ENCODE data around the gene FAM200A.
"Not testable (repeated sequence)": the region's sequence is repeated elsewhere in the genome, so short reads cannot be mapped to it uniquely, and the experiment has no call there.

Gene FAM200A

GRCh38 chr7:99559175-99559915 is 7.4 kb upstream of the FAM200A start:
- DNase-seq (ENCODE audit: low read depth), result no peak

GRCh38 chr7:99558306-99559174 is 6.6 kb upstream of the FAM200A start, which contains the start of gene ZNF655:
ZNF655 (plus strand) TSS chr7:99558642; CDS start chr7:99560560, 1,918 bp downstream.
- peak; percentile 67 for DNase-seq (ENCODE audit: low read depth)

DNA sequence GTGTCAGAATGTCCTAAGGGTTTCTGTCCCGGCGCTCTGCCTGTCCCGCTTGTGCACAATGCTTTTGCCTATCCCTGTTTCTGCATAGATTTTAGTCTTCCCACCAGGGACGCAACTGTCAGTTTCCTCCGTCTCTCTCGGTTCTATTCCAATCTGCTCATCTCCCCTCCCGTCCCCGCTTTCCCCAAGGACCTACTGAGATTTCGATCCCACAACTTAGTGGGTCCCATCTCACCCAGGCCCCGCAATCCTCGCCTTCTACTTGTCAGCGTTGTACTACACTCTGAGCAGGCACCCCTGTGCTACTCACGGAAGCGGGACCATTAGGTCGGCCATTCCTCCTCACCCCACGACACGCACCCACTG is 6.0 kb upstream of the FAM200A start:
- DNase-seq (ENCODE audit: low read depth), result no peak

- no peak for DNase-seq (ENCODE audit: low read depth)
These were observed 5.3 kb upstream of the FAM200A start for GRCh38 chr7:99557196-99557607.

GRCh38 chr7:99554939-99555338 is 3.0 kb upstream of the FAM200A start:
- no peak for DNase-seq (ENCODE audit: low read depth)

- no peak for DNase-seq (ENCODE audit: low read depth)
These were observed 1.1 kb upstream of the FAM200A start for GRCh38 chr7:99553039-99553438.

- no peak for DNase-seq (ENCODE audit: low read depth)
These were observed 580 bp downstream of the FAM200A start for GRCh38 chr7:99551334-99551733.

DNA sequence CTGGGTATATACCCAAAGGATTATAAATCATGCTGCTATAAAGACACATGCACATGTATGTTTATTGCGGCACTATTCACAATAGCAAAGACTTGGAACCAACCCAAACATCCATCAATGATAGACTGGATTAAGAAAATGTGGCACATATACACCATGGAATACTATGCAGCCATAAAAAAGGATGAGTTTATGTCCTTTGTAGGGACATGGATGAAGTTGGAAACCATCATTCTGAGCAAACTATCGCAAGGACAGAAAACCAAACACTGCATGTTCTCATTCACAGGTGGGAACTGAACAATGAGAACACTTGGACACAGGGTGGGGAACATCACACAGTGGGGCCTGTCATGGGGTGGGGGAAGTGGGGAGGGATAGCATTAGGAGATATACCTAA is 2.4 kb downstream of the FAM200A start:
- DNase-seq (ENCODE audit: low read depth), result not testable (repeated sequence)

DNA sequence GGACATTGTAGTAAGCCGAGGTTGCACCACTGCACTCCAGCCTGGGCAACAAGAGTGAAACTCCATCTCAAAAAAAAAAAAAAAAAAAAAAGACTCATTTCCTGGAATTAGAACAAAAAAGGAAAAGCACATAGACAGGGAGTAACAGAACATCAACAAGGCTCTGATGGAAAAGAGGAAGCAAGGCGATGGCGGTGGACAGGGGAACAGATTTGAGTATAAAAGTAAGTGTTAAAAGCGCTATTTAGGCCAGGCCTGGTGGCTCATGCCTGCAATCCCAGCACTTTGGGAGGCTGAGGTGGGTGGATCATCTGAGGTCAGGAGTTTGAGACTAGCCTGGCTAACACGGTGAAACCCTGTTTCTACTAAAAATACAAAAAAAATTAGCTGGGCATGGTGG is 6.6 kb downstream of the FAM200A start:
- DNase-seq (ENCODE audit: low read depth), result not testable (repeated sequence)

DNA sequence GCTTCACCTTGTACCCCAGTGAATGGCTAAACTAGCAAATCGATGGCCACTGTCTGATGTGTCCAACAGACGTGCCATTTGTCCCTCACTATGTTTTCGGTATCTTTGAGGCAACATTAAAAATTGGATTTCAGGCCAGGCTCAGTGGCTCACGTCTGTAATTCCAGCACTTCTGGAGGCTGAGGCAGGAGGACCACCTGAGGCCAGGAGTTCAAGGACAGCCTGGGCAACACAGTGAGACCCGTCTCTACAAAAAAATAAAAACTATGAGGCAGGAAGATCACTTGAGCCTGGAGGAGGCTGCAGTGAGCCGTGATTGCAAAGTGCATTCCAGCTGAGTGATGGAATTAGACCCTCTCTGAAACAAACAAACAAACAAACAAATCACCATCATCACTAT is 8.0 kb downstream of the FAM200A start:
- DNase-seq (ENCODE audit: low read depth), result no peak

DNA sequence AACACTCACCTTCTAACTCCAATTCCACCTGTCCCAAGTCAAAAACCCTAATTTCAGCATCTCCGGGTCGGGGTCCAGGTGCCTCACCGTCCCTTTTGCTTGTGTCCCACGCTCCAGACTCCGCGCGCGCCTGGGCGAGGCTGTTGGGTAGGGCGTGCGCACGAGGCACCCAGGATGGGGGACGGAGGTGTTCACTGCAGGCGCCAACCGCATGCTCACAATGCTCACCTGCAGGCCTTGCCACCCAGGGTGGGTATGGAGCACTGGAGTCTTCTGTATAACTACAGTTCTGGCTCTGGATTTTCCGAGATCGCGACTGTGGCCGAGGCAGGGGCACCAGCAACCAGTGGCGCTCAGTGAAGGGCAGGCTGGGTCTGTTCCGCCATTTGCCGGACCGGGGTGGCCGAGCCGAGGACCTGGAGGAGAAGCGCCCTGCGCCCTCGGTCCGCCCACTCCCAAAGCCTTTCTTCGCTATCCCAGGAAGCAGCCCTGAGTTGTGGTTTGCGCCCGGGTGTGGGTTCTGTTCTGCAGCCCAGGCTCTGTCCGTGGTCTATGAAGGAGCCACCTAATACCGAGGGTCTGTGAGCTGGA is 8.7 kb downstream of the FAM200A start:
- DNase-seq (ENCODE audit: low read depth), result no peak

DNA sequence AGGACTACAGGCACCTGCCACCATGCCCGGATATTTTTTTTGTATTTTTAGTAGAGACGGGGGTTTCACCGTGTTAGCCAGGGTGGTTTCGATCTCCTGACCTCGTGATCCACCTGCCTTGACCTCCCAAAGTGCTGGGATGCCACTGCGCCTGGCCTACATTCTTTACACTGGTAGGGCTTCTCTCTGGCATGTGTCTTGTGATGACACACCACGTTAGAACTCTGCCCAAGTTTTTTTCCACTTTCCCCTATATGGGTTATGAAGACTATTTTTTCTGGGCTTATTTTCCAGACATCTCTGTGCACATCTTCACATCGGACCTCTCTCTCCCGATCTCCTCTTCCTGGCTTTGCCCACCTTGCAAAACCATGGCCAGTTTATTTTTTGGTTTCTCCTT is 10.7 kb downstream of the FAM200A start:
- no peak for DNase-seq (ENCODE audit: low read depth)

DNA sequence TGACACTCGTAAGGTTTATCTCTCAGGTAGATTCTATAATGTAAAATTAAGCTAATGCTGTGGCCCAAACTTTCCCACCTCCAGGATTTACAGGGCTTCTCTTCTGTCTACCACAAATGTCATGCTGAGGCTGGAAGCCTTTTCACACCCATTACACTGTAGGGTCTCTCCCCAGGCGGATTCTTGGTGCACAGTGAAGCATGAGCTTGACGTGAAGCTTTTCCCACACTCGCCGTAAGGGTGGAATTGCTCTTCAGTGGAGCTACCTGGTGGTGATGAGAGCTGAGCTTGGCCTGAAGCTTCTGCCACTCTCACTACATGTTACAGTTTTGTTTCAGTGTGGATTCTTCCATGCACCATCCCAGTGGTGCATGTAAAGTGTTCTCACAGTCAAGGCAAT is 11.4 kb downstream of the FAM200A start:
- no peak for DNase-seq (ENCODE audit: low read depth)

GRCh38 chr7:99539213-99539811 is 12.6 kb downstream of the FAM200A start:
- DNase-seq (ENCODE audit: low read depth), result no peak

GRCh38 chr7:99535667-99536066 is 16.2 kb downstream of the FAM200A start:
- DNase-seq (ENCODE audit: low read depth), result no peak

GRCh38 chr7:99531354-99531765 is 20.6 kb downstream of the FAM200A start:
- DNase-seq (ENCODE audit: low read depth), result no peak

DNA sequence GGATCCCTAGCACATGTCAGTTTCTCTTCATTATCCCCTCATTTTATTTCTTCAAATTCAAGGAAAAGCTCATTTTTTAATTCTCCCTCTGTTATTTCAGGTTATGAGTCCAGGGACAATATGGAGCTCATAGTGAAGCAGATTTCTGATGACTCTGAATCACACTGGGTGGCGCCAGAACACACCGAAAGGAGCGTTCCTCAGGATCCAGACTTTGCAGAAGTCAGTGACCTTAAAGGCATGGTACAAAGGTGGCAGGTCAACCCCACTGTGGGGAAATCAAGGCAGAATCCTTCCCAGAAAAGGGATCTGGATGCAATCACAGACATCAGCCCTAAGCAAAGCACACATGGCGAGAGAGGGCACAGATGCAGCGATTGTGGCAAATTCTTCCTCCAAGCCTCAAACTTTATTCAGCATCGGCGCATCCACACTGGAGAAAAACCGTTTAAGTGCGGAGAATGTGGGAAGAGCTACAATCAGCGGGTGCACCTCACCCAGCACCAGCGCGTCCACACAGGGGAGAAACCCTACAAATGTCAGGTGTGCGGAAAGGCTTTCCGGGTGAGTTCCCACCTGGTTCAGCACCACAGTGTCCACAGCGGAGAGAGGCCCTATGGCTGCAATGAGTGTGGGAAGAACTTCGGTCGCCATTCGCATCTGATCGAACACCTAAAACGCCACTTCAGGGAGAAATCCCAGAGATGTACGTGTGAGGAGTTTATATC is 26.0 kb downstream of the FAM200A start:
- DNase-seq (ENCODE audit: low read depth), result no peak

GRCh38 chr7:99521399-99521798 is 30.5 kb downstream of the FAM200A start:
- no peak for DNase-seq (ENCODE audit: low read depth)

- DNase-seq (ENCODE audit: low read depth), result no peak
These were observed 37.9 kb downstream of the FAM200A start for GRCh38 chr7:99514050-99514449.

DNA sequence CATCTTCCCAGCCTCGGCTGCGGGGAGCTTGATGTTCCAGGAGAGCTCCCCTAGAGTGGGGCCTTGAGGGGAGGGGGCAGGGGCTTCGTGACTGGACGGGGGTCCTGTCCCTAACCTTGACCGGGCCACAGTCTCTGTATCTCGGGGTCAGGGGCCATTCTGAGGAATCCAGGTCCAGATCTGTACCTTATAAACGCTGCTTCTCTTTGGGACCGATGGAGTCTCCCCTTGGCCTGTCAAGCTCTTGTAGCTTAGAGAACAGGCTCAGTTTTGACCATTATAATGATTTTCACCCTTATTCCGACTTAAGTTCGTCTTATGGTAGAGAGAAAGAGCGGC is 46.6 kb downstream of the FAM200A start:
- no peak for DNase-seq (ENCODE audit: low read depth)

DNA sequence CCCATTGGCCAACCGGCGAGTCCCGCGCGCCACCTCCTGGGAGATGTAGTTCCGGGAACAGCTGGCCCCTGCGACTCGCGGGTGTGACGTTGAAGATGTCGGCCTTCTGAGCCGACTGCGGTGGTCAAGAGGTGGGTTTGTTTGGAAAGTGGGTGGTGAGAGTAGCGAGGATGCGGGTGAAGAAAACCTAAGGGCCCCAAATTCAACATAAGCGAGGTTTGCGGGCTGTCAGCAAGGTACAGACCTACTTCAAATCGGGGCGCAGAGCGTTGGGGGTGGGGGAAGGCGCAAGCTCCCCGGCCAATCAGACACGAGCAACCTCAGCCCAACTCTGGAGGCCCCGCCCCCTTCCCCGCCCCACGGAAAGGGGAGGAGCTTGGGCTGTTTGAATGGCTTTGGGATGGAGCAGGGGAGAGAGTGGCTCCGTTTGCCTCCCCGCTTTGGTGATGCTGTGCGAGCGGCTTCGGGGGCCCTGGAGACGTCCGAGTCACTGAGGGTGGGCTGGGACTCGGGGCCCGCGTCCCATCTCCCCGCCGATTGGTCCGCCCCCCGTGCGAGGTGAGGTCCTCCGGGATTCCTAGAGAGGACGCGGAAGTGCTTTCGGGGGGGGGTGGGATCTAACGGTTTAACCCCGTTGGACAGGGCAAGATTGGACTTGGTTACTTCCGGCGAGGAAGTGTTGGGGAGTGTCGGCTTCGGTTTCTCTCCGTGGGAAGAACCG is 47.2 kb downstream of the FAM200A start, which contains the start of gene ZKSCAN5:
ZKSCAN5 (plus strand) TSS at position 60 of the 721 bp plus-strand sequence. CDS start 1,383 bp downstream, outside the sequence.
- DNase-seq (ENCODE audit: low read depth), result peak; percentile 93

All from fibroblast of the conjunctiva (primary cell).